Right renal cortex interstitium (tissue), 3 donors: ENCODE data around the gene SPG21. TPM values are rescaled to one million over a fixed set of nuclear protein-coding genes. Genes with fewer than 3 reads are reported as not detected.

ENCODE experiments used
- DNase-seq, 3 donors: peaks; one replicate each; pipeline ENCODE4 v3.0.0-alpha.2; 2013; ENCODE audit warnings: low read depth in 3 of 3, low spot score in 2 of 3
- polyA plus RNA-seq, 3 donors: library from polyadenylated mRNA; unstranded; fragments of 120-200 nt; gene quantifications; one replicate each; pipeline ENCODE4 v1.2.1, GENCODE V29; 2013; ENCODE audit not compliant: insufficient read length in 3 of 3

SPG21 gene
- polyA plus RNA-seq, 3 donors = 106 to 119 (median 107) TPM

DNA sequence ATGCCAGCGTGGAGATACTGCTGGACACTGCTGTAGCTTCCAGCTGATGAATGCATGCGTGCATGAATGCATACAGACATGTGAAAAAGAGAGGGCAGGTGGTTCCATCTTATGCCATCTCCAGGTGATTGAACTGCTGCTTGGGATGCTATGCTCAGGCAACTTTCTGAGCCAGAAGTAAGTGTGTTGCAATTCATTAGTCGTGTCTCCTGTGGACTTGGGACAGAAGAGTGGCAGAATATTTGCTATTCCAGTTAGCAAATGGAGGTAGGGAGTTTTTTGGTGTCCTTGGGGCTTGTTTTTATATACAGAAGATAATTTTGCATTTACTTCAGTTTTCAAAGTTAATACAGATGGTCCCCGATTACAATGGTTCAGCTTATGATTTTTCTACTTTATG lies 44.8 kb downstream of the SPG21 start:
- no peak for DNase-seq

DNA sequence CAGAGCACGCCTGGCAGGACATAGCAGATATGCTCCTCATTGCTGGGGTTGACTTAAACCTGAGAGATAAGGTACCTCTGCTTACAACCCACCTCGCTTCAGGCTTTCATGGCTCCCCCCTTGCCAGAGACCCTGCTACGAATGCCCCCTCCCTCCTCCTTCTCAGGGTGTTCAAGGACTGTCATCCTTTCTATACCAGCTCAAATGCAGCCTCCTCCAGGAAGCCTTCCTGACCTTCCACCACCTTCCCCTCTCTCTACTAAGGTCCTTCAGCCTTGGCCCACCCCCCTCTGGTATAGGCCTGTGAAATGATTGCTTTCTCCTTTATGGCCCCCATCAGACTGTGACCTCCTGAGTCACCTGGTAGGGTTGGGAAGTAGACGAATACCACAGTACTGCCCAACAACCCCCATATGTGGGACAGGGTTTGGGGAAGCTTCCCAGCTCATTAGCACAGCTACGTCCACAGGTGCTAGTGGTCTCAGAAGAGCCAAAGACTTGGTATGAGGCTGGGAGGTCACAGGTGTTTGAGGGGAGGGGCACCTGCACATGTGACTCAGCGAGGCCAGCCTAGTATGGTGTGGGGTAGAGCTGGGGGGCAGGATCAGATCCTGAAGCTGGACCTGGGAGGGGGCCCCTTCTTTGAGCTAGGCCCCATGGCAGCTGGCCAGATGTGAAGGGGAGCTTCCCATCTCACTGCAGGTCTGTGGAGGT lies 46.0 kb downstream of the SPG21 start:
- no peak for DNase-seq

DNA sequence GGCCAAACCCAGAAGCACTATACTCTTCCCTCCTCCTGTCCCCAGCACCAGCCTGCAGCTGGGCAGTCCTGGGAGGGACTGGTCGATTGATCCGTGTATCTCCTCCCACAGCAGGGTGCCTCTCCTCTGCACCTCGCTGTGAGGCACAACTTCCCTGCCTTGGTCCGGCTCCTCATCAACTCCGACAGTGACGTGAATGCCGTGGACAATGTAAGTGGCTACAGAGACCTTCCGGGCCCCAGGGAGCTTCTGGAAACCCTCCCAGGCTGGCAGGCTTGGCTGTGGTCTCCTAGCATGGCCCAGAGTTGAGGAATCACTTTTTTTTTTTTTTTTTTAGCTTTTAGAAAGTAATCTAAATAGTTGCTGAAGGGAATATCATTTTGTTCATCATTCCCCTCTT lies 47.4 kb downstream of the SPG21 start:
- no peak for DNase-seq

DNA sequence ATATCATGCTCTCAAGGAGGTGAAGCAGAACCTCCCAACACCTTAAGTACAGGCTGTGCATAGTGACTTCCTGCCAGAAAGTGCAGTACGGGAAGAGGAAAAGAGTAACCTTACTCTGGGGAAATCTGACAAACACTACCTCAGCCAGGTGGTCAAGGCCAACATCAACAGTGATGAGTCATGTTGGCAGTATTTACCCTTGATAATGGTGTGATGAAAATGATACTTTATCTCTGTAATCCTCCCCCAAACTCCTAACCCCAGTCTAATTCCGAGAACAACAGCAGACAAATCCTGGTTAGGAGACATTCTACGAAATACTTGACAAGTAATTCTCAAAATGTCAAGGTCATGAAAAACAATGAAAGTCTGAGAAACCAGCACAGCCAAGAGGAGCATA lies 51.5 kb downstream of the SPG21 start:
- DNase-seq = no peak

DNA sequence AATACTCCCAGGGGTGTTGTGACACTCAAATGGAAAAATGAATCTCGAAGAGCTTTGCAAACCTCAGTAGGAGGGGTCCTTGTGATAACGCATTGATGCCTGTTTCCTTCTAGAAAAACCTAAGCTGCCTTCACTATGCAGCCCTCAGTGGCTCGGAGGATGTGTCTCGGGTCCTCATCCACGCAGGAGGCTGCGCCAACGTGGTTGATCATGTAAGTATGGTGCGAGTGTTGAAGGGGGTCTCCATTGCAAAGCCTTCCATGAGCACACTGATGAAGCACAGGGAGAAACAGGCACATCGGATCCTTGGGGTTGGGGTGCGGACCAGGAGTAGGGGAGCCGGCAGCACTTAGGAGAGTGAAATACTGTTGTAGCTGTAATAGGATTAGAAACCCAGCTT lies 55.7 kb downstream of the SPG21 start:
- DNase-seq = no peak

DNA sequence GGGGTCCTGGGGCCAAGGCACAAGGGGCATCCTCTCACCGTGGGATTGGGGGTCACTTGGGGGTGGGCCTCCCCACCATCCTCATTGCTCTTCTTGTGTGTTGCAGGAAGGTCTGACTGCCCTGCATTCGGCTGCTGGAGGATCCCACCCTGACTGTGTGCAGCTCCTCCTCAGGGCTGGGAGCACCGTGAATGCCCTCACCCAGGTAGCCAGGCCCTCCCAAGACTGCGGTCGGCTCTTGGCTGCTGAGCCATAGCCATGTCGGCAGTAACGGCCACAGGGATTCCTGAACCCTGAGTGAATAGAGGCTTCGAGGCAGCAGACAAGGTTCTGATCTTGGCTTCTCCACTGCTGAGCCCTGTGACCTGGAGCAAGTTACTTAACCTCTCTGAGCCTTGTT lies 58.3 kb downstream of the SPG21 start:
- no peak for DNase-seq

DNA sequence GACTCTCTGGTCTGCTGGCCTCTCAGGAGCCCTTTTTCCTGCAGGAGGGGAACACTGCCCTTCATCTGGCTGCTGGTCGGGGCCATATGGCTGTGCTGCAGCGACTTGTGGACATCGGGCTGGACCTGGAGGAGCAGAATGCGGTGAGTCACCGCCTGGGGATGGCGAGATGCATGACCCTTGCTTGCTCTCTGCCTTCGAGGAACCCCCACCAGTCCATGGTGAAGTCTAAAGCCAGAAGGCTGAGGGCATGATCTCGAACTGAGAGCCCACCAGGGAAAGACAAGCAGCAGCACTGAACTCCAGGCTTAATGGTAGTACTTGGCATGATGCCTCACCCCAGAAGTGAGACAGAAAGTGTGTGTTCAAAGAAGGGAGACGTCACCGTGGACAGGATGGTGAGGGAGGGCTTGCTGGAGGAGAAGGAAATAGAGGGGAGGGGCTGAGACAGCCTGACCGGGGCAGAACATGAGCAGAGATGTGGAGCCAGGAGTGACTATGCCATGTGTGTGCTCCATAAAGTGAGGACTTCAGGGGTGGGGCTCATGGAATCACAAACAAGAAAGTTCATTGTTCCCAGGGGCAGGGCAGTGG lies 58.8 kb downstream of the SPG21 start:
- DNase-seq = no peak

DNA sequence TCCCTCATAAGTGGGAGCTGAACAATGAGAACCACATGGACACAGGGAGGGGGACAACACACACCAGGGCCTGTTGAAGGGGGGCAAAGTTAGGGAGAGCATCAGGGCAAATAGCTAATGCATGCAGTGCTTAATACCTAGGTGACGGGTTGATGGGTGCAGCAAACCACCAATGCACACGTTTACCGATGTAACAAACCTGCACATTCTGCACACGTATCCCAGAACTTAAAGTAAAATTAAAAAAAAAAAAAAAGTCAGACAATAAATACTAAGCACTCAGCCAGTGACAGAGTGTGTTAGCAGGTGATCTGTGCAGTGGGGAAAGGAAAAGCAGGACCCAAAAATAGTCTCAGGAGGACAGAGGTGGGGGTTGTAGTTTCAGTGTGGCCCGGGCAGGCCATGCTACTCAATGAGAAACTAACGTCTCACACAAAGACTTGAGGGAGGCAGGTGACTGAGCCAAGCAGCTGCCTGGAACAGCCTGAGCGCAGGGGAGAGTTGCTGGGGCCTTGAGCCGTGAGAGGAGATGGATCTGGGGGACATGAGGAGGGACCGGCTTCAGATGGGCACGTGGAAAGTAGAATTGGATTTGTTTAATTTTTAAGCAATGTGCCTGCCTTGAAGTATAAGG lies 59.6 kb downstream of the SPG21 start:
- no peak for DNase-seq

DNA sequence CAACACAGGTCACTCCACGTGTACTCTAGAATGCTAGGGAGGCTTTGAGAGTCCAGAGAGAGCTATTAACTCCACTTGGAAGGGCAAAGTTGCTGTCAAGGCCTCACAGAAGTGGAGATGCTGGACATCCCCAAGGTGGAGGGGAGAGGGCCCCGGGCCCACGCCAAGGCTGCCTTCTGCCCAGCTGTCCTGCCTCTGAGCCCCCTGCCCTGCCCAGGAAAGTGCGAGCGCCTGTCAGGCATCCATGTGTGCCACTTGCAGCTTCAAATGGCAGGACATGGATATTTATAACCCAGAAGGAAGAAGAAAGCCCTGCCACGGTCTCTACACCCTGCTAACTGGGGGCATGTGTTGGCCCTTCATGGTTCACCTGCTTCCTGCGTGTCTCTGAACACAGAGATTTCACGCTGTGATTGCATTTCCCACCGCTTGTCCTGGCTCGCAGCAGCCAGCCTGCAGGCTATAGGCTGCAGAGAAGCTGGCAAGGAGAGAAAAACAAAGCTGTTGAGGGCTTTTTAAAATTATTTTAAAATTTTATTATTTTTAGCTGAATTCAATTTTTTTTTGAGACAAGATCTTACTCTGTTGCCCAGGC lies 61.0 kb downstream of the SPG21 start:
- DNase-seq = no peak

DNA sequence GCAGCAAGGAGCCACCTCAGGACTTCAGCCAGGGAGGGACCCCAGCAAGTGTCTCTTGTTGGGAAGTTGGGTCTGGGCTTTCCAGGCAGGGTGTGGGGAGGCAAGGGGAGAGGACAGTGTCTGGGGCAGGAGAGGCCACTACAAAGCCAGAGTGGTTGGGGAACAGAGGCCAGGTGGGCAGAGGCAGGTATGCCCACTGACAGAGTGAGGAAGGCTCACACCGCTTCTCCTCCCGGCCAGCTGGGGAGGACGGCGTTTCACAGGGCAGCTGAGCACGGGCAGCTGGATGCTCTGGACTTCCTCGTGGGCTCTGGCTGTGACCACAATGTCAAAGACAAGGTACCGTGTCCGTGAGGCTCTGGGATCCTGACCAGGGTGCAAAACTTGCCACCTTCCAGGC lies 63.1 kb downstream of the SPG21 start:
- no peak for DNase-seq

DNA sequence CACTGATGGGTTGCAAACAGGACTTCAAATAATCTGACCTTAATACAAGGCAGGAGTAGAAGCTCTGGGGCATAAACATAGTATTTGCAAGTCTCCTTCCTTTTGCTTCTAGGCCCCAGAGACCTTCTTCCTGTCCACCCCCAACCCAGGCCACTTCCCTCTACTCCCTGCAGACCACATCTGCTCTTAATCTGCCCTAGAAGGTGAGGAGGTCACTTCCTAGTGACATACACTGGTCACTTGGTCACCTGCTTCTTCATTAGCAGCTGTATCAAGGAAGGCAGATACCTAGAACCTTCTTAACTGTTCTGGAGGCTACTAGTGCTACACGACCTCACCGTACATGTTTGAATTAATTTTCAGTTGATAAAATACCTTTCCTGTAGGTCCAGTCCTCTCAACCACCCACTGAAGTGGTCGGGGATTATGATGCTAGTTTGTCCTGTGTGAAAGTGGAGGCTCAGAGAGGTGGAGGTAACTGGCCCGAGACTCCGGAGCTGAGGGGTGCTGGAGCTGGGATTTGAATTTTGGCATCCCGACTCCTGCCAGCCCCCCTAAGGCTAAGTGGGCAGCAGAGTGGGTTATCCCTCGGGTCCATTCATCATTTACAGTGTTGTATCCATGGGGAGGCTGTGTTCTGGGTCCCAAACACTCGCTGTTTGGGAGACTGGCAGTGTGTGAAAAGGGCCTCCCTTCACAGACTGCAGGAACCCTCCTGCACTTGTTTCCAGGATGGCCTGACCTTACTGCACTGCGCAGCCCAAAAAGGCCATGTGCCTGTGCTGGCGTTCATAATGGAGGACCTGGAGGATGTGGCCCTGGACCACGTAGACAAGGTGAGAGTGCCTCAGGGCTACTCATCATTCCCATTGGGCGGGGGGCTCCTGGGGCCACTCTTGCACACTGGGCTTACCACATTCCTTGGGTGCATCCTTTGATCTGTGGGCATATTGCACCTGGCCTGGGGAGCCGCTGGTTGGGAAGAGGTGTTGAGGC lies 64.1 kb downstream of the SPG21 start:
- no peak for DNase-seq

DNA sequence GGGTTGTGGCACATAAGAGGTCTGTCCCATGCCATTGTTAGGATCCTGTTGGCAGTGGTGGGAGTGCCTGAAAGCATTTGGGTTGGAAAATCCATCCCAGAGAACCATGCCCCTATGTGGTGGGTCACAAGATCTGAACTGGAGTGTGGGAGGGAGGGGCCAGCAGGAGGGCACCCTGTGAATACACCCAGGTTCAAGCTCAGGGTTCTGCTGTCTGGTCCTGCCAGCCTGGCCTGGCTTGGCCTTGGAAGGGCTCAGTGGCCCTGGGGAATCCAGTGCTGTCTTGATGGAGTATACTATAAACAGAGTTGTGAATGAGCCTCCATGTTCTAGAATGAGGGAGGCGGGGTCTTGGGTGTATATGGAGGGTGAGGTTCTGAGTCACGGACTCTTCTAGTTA lies 66.2 kb downstream of the SPG21 start:
- DNase-seq = no peak

DNA sequence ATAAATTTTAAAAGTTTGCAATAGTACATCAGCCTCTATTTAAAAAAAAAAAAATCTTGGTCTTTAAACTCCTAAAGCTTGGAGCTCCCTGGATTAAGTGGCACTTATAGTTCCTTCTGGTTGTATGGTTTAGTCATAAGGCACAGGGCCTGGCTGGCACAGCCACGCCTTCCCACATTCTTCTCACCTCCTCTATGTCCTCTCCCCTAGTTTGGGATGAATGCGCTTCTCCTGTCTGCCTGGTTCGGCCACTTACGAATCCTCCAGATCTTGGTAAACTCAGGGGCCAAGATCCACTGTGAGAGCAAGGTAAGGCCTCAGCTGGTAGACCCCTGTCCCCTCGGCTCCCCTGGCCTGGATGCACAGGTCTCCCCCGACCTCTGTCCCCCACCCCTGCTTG lies 68.0 kb downstream of the SPG21 start:
- no peak for DNase-seq

DNA sequence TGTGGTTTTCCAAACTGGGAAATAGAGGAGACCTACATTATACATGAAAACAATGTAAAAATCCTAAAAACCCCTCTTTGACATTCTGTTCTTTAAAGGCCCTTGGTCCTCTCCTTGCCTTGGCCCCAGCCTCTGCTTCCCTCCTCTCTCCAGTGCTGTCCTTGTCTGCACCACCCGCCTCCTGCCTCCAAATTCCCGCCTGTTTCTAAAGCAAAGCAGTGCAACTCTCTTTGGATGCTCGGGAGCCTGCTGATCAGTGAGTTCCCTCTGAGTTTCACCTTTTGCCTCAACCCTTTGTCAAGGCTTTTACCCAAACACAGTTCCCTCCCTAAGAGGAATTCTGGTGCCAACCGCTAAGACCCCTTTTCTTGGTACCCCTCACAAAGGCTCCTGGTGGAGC lies 70.0 kb downstream of the SPG21 start:
- DNase-seq = no peak

DNA sequence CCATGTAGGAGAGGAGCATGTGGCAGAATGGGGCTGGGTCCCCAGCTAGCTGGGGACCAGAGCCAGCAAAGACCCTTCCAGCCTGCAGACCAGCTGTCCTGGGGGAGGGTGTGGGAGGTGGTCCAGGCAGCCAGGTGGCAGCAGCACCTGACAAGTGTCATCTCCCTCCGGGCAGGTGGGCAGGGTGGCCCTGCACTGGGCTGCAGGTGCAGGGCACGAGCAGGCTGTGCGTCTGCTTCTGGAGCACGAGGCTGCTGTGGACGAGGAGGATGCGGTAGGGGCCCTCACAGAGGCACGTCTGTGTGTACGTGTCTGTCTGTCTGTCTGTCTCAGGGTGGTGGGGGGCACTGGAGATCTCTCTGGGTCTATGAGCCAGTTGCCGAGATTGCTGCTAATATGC lies 72.5 kb downstream of the SPG21 start:
- DNase-seq = no peak

DNA sequence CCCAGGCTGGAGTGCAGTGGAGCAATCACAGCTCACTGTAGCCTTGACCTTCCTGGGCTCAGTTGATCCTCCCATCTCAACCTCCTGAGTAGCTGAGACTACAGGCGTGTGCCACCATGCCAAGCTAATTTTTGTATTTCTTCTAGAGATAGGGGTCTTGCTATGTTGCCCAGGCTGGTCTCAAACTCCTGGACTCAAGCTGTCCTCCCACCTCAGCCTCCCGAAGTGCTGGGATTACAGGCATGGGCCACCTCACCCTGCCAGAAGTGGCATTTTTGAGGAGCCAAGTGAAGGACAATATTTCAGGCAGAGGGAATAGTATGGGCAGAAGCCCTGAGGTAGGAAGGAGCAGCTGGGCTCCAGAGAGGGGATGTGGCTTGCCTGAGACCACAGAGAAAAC lies 73.3 kb downstream of the SPG21 start:
- no peak for DNase-seq

DNA sequence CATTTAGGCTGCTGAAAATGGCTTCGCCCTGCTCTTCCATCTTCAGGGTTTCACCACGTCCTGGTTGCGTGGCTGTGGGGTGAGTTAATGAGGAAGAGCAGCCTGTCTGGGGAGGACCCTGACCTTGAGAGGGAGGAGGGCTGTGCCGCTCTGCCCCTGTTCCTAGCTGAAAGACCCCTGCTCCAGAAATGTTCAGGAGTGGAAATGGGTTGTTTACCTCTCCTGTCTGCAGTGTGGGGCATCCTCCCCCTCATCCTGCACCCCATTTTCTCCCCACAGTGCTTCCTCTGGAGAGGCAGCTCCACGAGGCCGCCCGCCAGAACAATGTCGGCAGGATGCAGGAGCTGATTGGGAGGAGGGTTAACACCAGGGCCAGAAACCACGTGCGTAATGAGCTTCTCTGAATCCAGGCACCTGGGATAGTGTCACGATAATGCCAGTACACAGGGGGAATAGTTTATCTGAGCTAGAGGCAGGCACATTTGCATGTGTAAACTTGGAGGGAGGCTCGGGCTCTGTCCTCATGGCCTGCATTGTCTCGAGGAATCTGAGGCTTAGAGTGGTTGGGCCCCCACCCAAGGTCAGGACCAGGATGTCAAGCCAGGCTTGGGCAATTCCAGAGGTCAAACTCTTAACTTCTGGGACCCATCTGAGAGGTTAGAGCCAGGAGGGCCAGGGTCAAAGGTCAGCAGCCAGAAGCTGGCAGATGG lies 74.0 kb downstream of the SPG21 start:
- DNase-seq = no peak
